Right atrium auricular region (tissue), 2 donors: ENCODE data around the gene WIPF3. TPM values are rescaled to one million over a fixed set of nuclear protein-coding genes. Genes with fewer than 3 reads are reported as not detected.
"Not testable (repeated sequence)": the region's sequence is repeated elsewhere in the genome, so short reads cannot be mapped to it uniquely, and the experiment has no call there.

Source experiments
- DNase-seq: peaks from one replicate; pipeline ENCODE4 v3.0.0-alpha.2; 2019; ENCODE audit warnings: low spot score
- H3K27ac ChIP-seq, 2 donors: fragments of 200-600 bp; sonication (generic); 1 replicate in 1 of 2; 2 replicates in 1 of 2; pipeline ENCODE4 v1.5.1; 2016 to 2019
- H3K27me3 ChIP-seq, 2 donors: fragments of 200-600 bp; sonication (generic); one replicate each; pipeline versions ENCODE4 v1.5.1 to v1.6.0; 2017 to 2019
- H3K36me3 ChIP-seq: fragments of 200-600 bp; sonication (generic); one replicate; pipeline ENCODE4 v1.5.1; 2016
- H3K4me1 ChIP-seq, 2 donors: fragments of 200-600 bp; sonication (generic); one replicate each; pipeline versions ENCODE4 v1.5.1 to v1.6.0; 2017 to 2019
- H3K4me3 ChIP-seq, 2 donors: fragments of 200-600 bp; sonication (generic); 1 replicate in 1 of 2; 2 replicates in 1 of 2; pipeline ENCODE4 v1.5.1; 2017 to 2019; ENCODE audit warnings: mild to moderate bottlenecking in 1 of 2, moderate library complexity in 1 of 2
- H3K9me3 ChIP-seq, 2 donors: fragments of 200-600 bp; sonication (generic); one replicate each; pipeline ENCODE4 v1.5.1; 2019
- CTCF ChIP-seq, 2 donors: fragments of 200-600 bp; sonication (generic); IDR thresholded peaks; one replicate each; pipeline ENCODE4 v1.5.1; 2019; ENCODE audit warnings: antibody characterized with exemption in 2 of 2
- total RNA-seq, 2 donors: library from RNA; depleted of rRNA; stranded (reverse); fragments of >200 nt; gene quantifications; one replicate each; pipeline ENCODE4 v1.1.0, GENCODE V29; 2016

The WIPF3 gene
- total RNA-seq, 2 donors from 2014 or later = 1.3 to 2.9 TPM

DNA sequence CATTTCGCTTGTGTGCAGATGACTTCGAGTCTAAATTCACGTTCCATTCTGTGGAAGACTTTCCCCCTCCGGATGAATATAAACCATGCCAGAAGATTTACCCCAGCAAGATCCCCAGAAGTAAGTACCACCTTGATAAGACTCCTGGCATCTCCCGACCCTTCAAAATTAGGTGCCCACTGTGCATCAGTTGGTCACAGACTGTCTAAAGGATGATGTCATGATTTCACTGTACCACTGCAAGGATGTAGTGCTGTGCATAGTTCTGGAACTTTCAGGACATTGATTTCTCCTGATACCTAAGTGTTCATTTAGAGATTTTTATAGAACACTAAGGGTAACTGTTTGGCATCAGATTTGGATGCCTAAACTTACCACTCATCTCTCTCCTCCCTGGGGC, 83.0 kb downstream of the WIPF3 start:
- Histone ChIP-seq H3K36me3 (no peaks in the 10 kb centered on the region), H3K27me3 (no peaks in the 10 kb centered on the region), H3K4me3 (no peak overlapping the region), H3K27ac (no peak overlapping the region), H3K9me3 (no peaks in the 10 kb centered on the region), H3K4me1 (no peaks in the 10 kb centered on the region)
- TF ChIP-seq CTCF (IDR thresholded peaks at IDR 0.05) = no peak
- DNase-seq = no peak

DNA sequence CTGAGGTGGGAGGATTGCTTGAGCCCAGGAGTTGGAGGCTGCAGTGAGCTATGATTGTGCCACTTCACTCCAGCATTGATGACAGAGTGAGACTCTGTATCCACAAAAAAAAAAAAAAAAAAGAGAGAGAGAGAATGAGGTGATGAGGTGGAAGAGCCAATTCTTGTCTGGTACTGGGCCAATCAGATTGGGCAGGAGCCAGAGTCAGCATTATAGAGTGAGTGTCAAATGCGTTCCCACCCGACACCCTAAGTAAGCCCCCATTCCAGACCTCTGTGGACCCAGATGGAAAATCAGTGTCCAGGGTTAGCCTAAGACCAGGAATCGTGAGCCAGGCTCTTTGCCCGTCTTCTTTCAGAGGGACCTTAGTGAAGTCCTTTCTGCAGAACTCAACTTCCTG, 83.9 kb downstream of the WIPF3 start:
- Histone ChIP-seq H3K4me1 (no peaks in the 10 kb centered on the region), H3K27ac (no peak overlapping the region), H3K4me3 (no peak overlapping the region), H3K27me3 (no peaks in the 10 kb centered on the region), H3K36me3 (no peaks in the 10 kb centered on the region), H3K9me3 (no peaks in the 10 kb centered on the region)
- no peak for TF ChIP-seq CTCF (IDR thresholded peaks at IDR 0.05)
- DNase-seq = no peak

GRCh38 chr7:29890786-29891185, 84.5 kb downstream of the WIPF3 start:
- H3K4me3 ChIP-seq, H3K27me3 ChIP-seq, H3K27ac ChIP-seq, DNase-seq, H3K36me3 ChIP-seq, H3K4me1 ChIP-seq, H3K9me3 ChIP-seq: not testable (repeated sequence)

GRCh38 chr7:29891766-29892165, 85.5 kb downstream of the WIPF3 start:
- H3K36me3 ChIP-seq = no peaks in the 10 kb centered on the region
- no peaks in the 10 kb centered on the region for H3K4me1 ChIP-seq
- H3K4me3 ChIP-seq = no peak overlapping the region
- TF ChIP-seq CTCF (IDR thresholded peaks at IDR 0.05) = no peak
- DNase-seq = no peak
- no peak overlapping the region for H3K27ac ChIP-seq
- H3K27me3 ChIP-seq = no peaks in the 10 kb centered on the region
- H3K9me3 ChIP-seq = no peaks in the 10 kb centered on the region

DNA sequence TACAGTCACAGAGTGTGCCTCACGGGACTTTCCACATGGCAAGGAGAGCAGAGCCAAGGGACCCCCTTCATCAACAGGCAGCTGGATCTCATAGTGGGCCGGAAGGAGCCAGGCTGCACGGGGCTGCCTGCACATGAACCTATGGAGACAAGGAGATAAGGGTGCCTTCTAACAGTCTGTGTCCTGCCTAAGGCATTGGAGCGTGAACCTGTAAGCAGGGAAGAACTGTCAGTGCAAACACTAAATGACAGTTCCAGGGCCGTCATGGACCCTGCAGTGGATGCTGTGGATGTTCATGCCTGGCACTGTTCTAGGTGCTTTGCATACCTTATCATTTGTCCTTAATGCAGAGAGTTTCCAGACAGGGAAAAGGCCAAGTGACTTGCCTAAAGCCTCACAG, 85.9 kb downstream of the WIPF3 start:
- no peak for DNase-seq
- TF ChIP-seq CTCF (IDR thresholded peaks at IDR 0.05) = no peak
- no peaks in the 10 kb centered on the region for H3K27me3 ChIP-seq
- H3K36me3 ChIP-seq = no peaks in the 10 kb centered on the region
- no peaks in the 10 kb centered on the region for H3K4me1 ChIP-seq
- no peak overlapping the region for H3K4me3 ChIP-seq
- no peaks in the 10 kb centered on the region for H3K9me3 ChIP-seq
- H3K27ac ChIP-seq = no peak overlapping the region

DNA sequence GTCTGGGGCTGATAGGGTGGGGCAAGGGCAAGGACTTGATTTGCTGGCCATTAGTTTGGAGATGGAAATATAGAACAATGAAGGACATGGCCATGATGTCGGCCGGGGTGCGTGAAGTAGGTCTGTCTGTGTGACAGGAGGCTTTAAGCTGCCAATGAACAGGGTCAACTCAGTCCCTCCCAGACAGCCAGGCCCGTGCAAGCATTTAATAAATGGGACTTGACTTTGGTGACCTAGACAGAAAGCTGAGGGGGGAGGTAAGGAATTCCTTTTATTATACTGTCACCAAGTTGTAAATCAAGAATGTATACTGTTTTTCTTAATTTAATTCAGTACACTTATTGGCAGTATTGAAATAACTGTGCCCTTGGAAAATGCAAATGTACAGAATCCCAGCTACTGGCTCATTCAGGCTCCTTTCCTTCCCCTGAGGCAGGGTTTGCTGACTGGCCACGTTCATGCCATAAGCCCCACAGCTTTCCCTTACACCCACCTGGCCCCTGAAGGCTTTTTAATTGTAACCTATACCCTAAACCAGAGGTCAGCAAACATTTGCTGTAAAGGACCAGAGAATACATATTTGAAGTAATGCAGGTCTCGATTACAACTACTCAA, 87.2 kb downstream of the WIPF3 start:
- TF ChIP-seq CTCF (IDR thresholded peaks at IDR 0.05) = no peak
- Histone ChIP-seq H3K27ac (no peak overlapping the region), H3K27me3 (no peaks in the 10 kb centered on the region), H3K4me1 (no peaks in the 10 kb centered on the region), H3K4me3 (no peak overlapping the region), H3K9me3 (no peaks in the 10 kb centered on the region), H3K36me3 (no peaks in the 10 kb centered on the region)
- DNase-seq = no peak
